ENCODE measurements around the gene CHAF1A. TPM values are rescaled to one million over a fixed set of nuclear protein-coding genes. Genes with fewer than 3 reads are reported as not detected.

Gene CHAF1A
- total RNA-seq, 1 experiment from 2014 or later, result 161 TPM

DNA sequence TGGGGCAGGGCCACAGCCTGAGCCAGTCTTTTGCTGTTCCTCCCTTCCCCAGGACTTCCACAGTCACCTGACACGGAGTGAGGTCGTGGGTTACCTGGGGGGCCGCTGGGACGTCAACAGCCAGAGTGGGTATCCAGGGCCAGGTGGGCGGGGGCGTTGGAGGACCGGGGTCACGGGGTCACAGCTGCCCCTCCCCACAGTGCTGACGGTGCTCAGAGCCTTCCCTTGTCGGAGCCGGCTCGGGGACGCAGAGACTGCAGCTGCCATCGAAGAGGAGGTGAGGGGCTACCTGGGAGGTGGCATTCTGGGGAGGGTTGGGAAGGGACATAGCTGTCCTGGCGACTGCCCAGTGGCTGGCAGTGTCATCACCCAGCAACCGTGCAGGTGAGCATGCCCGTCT, 47.5 kb upstream of the CHAF1A start:
- peaks cover 5% of the 10 kb centered on the region for H3K36me3 Mint-ChIP-seq
- no peak overlapping the region for H3K4me3 Mint-ChIP-seq
- TF ChIP-seq, protein P1, sequence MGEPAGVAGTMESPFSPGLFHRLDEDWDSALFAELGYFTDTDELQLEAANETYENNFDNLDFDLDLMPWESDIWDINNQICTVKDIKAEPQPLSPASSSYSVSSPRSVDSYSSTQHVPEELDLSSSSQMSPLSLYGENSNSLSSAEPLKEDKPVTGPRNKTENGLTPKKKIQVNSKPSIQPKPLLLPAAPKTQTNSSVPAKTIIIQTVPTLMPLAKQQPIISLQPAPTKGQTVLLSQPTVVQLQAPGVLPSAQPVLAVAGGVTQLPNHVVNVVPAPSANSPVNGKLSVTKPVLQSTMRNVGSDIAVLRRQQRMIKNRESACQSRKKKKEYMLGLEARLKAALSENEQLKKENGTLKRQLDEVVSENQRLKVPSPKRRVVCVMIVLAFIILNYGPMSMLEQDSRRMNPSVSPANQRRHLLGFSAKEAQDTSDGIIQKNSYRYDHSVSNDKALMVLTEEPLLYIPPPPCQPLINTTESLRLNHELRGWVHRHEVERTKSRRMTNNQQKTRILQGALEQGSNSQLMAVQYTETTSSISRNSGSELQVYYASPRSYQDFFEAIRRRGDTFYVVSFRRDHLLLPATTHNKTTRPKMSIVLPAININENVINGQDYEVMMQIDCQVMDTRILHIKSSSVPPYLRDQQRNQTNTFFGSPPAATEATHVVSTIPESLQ (CRISPR knock-in tag; IDR thresholded peaks at IDR 0.05), result no peak
- TF ChIP-seq ZBTB21 (CRISPR knock-in tag; IDR thresholded peaks at IDR 0.05; ENCODE audit: borderline replicate concordance), result no peak
- no peak for TF ChIP-seq SP1 (CRISPR knock-in tag; conservative IDR thresholded peaks at IDR 0.05)
- TF ChIP-seq, protein P2, sequence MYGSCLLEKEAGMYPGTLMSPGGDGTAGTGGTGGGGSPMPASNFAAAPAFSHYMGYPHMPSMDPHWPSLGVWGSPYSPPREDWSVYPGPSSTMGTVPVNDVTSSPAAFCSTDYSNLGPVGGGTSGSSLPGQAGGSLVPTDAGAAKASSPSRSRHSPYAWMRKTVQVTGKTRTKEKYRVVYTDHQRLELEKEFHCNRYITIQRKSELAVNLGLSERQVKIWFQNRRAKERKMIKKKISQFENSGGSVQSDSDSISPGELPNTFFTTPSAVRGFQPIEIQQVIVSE (CRISPR knock-in tag; IDR thresholded peaks at IDR 0.05; ENCODE audit: borderline replicate concordance), result no peak
- TF ChIP-seq NFYB (CRISPR knock-in tag; conservative IDR thresholded peaks at IDR 0.05; ENCODE audit: low read depth), result no peak
- H3K9me3 Mint-ChIP-seq, result no peaks in the 10 kb centered on the region
- H3K27ac Mint-ChIP-seq, result no peak overlapping the region
- H3K27me3 Mint-ChIP-seq (ENCODE audit: low read depth), result no peaks in the 10 kb centered on the region
- CTCF ChIA-PET, result interaction anchor here (0.6 to 1.3 kb wide), 3 partner anchors 46 to 88 kb away, joined by 3 to 7 read pairs (median 4); partner anchors contain the start of gene SH3GL1
- no peak for DNase-seq (ENCODE audit: low spot score)
- POLR2A ChIA-PET, result no interaction called here
- H3K4me1 Mint-ChIP-seq, result no peaks in the 10 kb centered on the region
- no peak for ATAC-seq

DNA sequence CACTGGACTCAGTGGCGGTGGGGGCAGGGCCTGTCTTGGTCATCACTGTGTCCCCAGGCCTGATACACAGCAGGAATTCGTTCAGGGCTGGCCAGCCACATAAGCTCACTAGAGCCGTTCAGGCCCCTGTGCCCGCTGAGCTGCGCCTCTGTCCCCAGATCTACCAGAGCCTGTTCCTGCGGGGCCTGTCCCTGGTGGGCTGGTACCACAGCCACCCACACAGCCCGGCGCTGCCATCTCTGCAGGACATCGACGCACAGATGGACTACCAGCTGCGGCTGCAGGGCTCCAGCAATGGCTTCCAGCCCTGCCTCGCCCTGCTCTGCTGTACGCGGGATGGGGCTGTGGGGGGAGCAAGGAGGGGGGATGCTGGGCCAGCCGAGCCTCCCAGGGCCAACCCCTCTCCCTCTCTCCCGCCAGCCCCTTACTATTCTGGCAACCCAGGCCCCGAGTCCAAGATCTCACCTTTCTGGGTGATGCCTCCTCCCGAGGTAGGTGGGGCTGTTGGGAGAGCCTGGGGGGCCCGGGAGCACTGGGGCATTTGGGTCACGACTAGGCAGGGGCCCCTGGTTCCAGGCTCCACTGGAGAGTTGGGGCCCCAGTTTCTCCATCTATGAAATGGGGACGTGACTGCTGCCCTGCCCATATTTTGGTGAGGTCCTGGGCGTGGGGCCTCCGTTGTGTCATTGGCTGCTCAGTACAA, 45.2 kb upstream of the CHAF1A start:
- H3K9me3 Mint-ChIP-seq, result no peaks in the 10 kb centered on the region
- POLR2A ChIA-PET, result no interaction called here
- no peaks in the 10 kb centered on the region for H3K27me3 Mint-ChIP-seq (ENCODE audit: low read depth)
- CTCF ChIA-PET, result interaction anchor here (0.5 to 8.3 kb wide), 4 partner anchors 44 to 115 kb away, joined by 3 to 70 read pairs (median 4); no protein-coding TSS in a partner anchor
- no peaks in the 10 kb centered on the region; the same call in 1 of the 2 replicates for H3K36me3 Mint-ChIP-seq
- H3K27ac Mint-ChIP-seq, result no peak overlapping the region
- peaks cover 7% of the 10 kb centered on the region for H3K4me1 Mint-ChIP-seq
- no peak overlapping the region for H3K4me3 Mint-ChIP-seq
- no peak for ATAC-seq
- no peak for DNase-seq (ENCODE audit: low spot score)
- TF ChIP-seq, protein P3, sequence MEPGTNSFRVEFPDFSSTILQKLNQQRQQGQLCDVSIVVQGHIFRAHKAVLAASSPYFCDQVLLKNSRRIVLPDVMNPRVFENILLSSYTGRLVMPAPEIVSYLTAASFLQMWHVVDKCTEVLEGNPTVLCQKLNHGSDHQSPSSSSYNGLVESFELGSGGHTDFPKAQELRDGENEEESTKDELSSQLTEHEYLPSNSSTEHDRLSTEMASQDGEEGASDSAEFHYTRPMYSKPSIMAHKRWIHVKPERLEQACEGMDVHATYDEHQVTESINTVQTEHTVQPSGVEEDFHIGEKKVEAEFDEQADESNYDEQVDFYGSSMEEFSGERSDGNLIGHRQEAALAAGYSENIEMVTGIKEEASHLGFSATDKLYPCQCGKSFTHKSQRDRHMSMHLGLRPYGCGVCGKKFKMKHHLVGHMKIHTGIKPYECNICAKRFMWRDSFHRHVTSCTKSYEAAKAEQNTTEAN (CRISPR knock-in tag; IDR thresholded peaks at IDR 0.05), result no peak
- no peak for TF ChIP-seq SP1 (CRISPR knock-in tag; conservative IDR thresholded peaks at IDR 0.05)
- TF ChIP-seq, protein P4, sequence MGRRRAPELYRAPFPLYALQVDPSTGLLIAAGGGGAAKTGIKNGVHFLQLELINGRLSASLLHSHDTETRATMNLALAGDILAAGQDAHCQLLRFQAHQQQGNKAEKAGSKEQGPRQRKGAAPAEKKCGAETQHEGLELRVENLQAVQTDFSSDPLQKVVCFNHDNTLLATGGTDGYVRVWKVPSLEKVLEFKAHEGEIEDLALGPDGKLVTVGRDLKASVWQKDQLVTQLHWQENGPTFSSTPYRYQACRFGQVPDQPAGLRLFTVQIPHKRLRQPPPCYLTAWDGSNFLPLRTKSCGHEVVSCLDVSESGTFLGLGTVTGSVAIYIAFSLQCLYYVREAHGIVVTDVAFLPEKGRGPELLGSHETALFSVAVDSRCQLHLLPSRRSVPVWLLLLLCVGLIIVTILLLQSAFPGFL (CRISPR knock-in tag; IDR thresholded peaks at IDR 0.05; ENCODE audit: borderline replicate concordance), result no peak

DNA sequence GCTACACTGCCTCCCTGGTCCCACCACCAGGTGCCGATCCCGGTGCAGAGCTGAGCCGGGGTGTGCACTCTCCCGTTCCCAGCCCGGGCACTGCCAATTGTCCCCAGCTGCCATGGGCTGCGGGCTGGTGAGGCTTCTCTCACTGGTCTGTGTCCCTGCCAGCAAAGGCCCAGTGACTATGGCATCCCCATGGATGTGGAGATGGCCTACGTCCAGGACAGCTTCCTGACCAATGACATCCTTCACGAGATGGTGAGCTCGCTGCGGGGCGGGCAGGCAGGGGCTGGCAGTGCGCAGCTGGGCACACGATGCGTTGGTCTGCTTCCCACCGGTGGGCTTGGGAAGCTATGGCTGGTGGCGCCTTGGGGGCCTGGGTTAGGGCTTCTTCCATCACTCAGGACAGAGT, 44.5 kb upstream of the CHAF1A start:
- no peaks in the 10 kb centered on the region for H3K27me3 Mint-ChIP-seq (ENCODE audit: low read depth)
- H3K9me3 Mint-ChIP-seq, result no peaks in the 10 kb centered on the region
- POLR2A ChIA-PET, result interaction anchor here (0.6 kb wide), 1 partner anchor 11 kb away, joined by 4 read pairs; no protein-coding TSS in a partner anchor
- DNase-seq (ENCODE audit: low spot score), result no peak
- peaks cover 7% of the 10 kb centered on the region for H3K4me1 Mint-ChIP-seq
- CTCF ChIA-PET, result interaction anchor here (1.1 to 8.3 kb wide), 3 partner anchors 43 to 90 kb away, joined by 3 to 70 read pairs (median 3); no protein-coding TSS in a partner anchor
- no peak overlapping the region for H3K4me3 Mint-ChIP-seq
- no peak overlapping the region; the same call in 1 of the 2 replicates for H3K27ac Mint-ChIP-seq
- no peaks in the 10 kb centered on the region; the same call in 1 of the 2 replicates for H3K36me3 Mint-ChIP-seq
- ATAC-seq, result no peak
- TF ChIP-seq JAZF1 (CRISPR knock-in tag; IDR thresholded peaks at IDR 0.05), result no peak

DNA sequence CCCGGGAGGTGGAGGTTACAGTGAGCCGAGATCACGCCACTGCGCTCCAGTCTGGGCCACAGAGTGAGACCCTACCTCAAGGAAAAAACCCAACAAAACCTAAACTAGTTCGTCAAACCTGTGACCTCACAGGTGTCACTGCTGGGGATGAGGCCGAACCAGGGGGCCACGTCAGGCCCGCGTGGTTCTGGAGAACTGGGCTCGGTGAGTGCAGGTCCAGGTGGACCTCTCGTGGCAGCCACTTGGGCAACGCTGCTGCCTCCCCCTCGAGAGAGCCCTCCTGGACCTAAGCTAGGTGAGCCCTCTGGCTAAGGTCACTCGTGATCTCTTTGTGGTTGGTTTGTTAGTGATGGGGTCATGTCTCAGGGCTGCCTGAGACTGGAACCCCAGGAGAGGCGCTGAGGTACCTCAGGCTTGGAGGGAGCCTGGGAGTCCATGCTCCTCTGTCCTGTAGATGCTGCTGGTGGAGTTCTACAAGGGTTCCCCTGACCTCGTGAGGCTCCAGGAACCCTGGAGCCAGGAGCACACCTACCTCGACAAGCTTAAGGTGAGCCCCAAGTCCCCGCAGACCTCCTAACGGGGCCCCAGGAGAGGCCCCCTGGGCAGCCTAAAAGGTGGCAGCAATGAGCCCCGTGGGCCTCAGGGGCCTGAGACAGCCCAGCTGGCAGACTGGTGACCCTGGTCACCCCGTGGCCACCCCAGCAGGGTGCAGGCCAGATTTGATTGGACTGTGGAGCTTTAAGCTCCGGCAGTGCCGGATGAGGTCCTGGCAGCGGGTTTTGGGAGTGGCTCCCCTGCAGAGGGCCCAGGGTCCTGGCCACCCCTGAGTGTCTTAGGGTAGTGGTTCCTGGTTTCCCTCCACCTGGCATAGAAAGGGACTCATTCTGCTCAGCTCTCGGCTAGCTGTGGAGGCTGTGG, 43.5 kb upstream of the CHAF1A start:
- Mint-ChIP-seq H3K4me3 (no peak overlapping the region), H3K4me1 (peaks cover 7% of the 10 kb centered on the region), H3K9me3 (no peaks in the 10 kb centered on the region), H3K27ac (no peak overlapping the region), H3K36me3 (peaks cover 3% of the 10 kb centered on the region; the same call in 1 of the 2 replicates), H3K27me3 (ENCODE audit: low read depth) (no peaks in the 10 kb centered on the region)
- no peak for ATAC-seq
- POLR2A ChIA-PET, result no interaction called here
- TF ChIP-seq, protein P5, sequence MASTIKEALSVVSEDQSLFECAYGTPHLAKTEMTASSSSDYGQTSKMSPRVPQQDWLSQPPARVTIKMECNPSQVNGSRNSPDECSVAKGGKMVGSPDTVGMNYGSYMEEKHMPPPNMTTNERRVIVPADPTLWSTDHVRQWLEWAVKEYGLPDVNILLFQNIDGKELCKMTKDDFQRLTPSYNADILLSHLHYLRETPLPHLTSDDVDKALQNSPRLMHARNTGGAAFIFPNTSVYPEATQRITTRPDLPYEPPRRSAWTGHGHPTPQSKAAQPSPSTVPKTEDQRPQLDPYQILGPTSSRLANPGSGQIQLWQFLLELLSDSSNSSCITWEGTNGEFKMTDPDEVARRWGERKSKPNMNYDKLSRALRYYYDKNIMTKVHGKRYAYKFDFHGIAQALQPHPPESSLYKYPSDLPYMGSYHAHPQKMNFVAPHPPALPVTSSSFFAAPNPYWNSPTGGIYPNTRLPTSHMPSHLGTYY (CRISPR knock-in tag; IDR thresholded peaks at IDR 0.05), result no peak
- TF ChIP-seq ELF4 (CRISPR knock-in tag; IDR thresholded peaks at IDR 0.05; ENCODE audit: low read depth) (no peak), ZNF121 (CRISPR knock-in tag; IDR thresholded peaks at IDR 0.05) (0 out of 2 replicates have a peak, but pooled peaks have one; percentile 3)
- CTCF ChIA-PET, result interaction anchor here (0.5 to 8.3 kb wide), 4 partner anchors 11 to 91 kb away, joined by 3 to 70 read pairs (median 3); no protein-coding TSS in a partner anchor
- DNase-seq (ENCODE audit: low spot score), result no peak
